Heart left ventricle (tissue), 16 donors: ENCODE measurements around the gene CHID1. TPM values are rescaled to one million over a fixed set of nuclear protein-coding genes. Genes with fewer than 3 reads are reported as not detected.

ENCODE experiments used
- ATAC-seq, 4 donors: fragments of 200-7000 bp; cut with Tn5 transposase; one replicate each; pipeline ENCODE4 v1.9.1; 2020 to 2022; ENCODE audit warnings: moderate library complexity in 4 of 4, mild to moderate bottlenecking in 3 of 4, moderate number of reproducible peaks in 1 of 4
- DNase-seq, 5 donors: peaks; one replicate each; pipeline ENCODE4 v3.0.0-alpha.2; 2020
- H3K27ac ChIP-seq, 12 donors: fragments of 200-600 bp; sonication (generic) in 4 of 12; one replicate each; pipeline versions ENCODE4 v1.5.0 to v1.8.0; 2016 to 2022; ENCODE audit warnings: mild to moderate bottlenecking in 2 of 12
- H3K27me3 ChIP-seq, 9 donors: fragments of 200-600 bp; sonication (generic) in 2 of 9; one replicate each; pipeline versions ENCODE4 v1.5.1 to v1.8.0; 2016 to 2022; ENCODE audit warnings: mild to moderate bottlenecking in 3 of 9
- H3K36me3 ChIP-seq, 9 donors: fragments of 200-600 bp; sonication (generic) in 2 of 9; one replicate each; pipeline versions ENCODE4 v1.5.0 to v1.8.0; 2018 to 2022; ENCODE audit warnings: mild to moderate bottlenecking in 2 of 9
- H3K4me1 ChIP-seq, 12 donors: fragments of 200-600 bp; sonication (generic) in 4 of 12; one replicate each; pipeline versions ENCODE4 v1.5.0 to v1.8.0; 2016 to 2022; ENCODE audit warnings: mild to moderate bottlenecking in 3 of 12
- H3K4me3 ChIP-seq, 12 donors: fragments of 200-600 bp; sonication (generic) in 4 of 12; one replicate each; pipeline versions ENCODE4 v1.5.0 to v1.8.0; 2017 to 2022; ENCODE audit warnings: mild to moderate bottlenecking in 9 of 12, moderate library complexity in 4 of 12
- H3K9me3 ChIP-seq, 12 donors: fragments of 200-600 bp; sonication (generic) in 4 of 12; one replicate each; pipeline versions ENCODE4 v1.5.0 to v1.8.0; 2016 to 2022; ENCODE audit warnings: mild to moderate bottlenecking in 1 of 12
- POLR2A ChIP-seq, 2 donors: fragments of 450-650 bp; IDR thresholded peaks; one replicate each; pipeline ENCODE4 v1.6.1; 2017; ENCODE audit warnings: antibody characterized with exemption in 2 of 2, mild to moderate bottlenecking in 2 of 2, moderate library complexity in 2 of 2
- WGBS, 4 donors: extraction: QIAGEN DNeasy Blood & Tissue Kit in 2 of 4; methylation state at CpG; one replicate each; pipeline versions ENCODE4 v1.1.5 to v1.1.7; 2013 to 2018; 5-methylcytosine and 5-hydroxymethylcytosine counted together
- intact Hi-C, 10 donors: fragments of 100-400 bp; cut with DNase I; formaldehyde crosslinking; loops; one replicate each; pipeline versions ENCODE4 v1.11.1 to v1.14.2; 2022
- polyA plus RNA-seq, 2 donors: library from polyadenylated mRNA; stranded (reverse); fragments of 200-250 nt; gene quantifications; one replicate each; pipeline ENCODE4 v1.2.3, GENCODE V29; 2013
- total RNA-seq, 9 donors: library from RNA; depleted of rRNA in 2 of 9; stranded (reverse); fragments of >200 nt in 2 of 9; fragmentation: NEBNext Ultra II Directional in 3 of 9; extraction: Animal tissue kit (Norgen Biotek cat#: 25700) in 3 of 9; gene quantifications; one replicate each; pipeline versions ENCODE4 v1.1.0 to v1.2.4, GENCODE V29; 2016 to 2023
- TF ChIP-seq, protein P1 (sequence below), 12 donors: fragments of 200-600 bp; sonication (generic) in 4 of 12; IDR thresholded peaks; one replicate each; pipeline versions ENCODE4 v1.5.0 to v1.8.0; 2018 to 2022; ENCODE audit warnings: antibody characterized with exemption in 12 of 12, mild to moderate bottlenecking in 5 of 12
- donor health status: ischemic (EF 13 %, LVEDD 7.1; RV severe dilation, severe dysfunction).
- donor health status: healthy with polysubstance abuse.
- donor health status: DM: no; HTN: yes; CAD: no.
- donor health status: DM: no; HTN: no; CAD: no.
- donor health status: ischemic (EF 25% LVEDD 6.9; RV normal size, moderate dysfunction).
- donor health status: ischemic (EF 25% LVEDD 5.7; RV mildly dilated, moderate dysfunction).
- donor health status: healthy.
- donor health status: DM: yes; HTN: yes; CAD: no.
- donor health status: ischemic (EF 35%, LVEDD 5.7; RV mildly dilated, moderate dysfunction).
- donor health status: nonischemic (EF 11% LVEDD 7.7; RV severe dilation, severe dysfunction).
- donor health status: DM: yes; HTN: yes; CAD: no.
- donor health status: PGD.
- donor health status: ischemic (EF 29% LVEDD 5.4; RV normal size, mild dysfunction).
- donor health status: nonischemic (EF 23%, LVEDD 6.1; RV moderate dilation, normal function).

CHID1 gene
- total and polyA plus RNA-seq, 11 donors, result 30.8 to 87.7 (median 55.3) TPM

- no peaks in the 10 kb centered on the region for H3K27me3 ChIP-seq
- DNase-seq (peak in 1 of 5 donors; percentile 25), ATAC-seq (no peak)
- 93 to 95% (median 95%) methylated on average over 16 to 31 of the region's 31 CpGs for WGBS, 4 donors
- TF ChIP-seq POLR2A (IDR thresholded peaks at IDR 0.05), result no peak
- TF ChIP-seq, protein P1, sequence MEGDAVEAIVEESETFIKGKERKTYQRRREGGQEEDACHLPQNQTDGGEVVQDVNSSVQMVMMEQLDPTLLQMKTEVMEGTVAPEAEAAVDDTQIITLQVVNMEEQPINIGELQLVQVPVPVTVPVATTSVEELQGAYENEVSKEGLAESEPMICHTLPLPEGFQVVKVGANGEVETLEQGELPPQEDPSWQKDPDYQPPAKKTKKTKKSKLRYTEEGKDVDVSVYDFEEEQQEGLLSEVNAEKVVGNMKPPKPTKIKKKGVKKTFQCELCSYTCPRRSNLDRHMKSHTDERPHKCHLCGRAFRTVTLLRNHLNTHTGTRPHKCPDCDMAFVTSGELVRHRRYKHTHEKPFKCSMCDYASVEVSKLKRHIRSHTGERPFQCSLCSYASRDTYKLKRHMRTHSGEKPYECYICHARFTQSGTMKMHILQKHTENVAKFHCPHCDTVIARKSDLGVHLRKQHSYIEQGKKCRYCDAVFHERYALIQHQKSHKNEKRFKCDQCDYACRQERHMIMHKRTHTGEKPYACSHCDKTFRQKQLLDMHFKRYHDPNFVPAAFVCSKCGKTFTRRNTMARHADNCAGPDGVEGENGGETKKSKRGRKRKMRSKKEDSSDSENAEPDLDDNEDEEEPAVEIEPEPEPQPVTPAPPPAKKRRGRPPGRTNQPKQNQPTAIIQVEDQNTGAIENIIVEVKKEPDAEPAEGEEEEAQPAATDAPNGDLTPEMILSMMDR (IDR thresholded peaks at IDR 0.05), result no peak
- H3K4me1 ChIP-seq, result peaks cover 4 to 24% (median 12%) of the 10 kb centered on the region in 12 donors
- H3K4me3 ChIP-seq, result no peak overlapping the region
- intact Hi-C loops, result no loop called here
- H3K27ac ChIP-seq, result no peak overlapping the region
- H3K9me3 ChIP-seq, result no peaks in the 10 kb centered on the region
- peaks cover 0 to 56% (median 39%) of the 10 kb centered on the region in 9 donors for H3K36me3 ChIP-seq
Observed at GRCh38 chr11:863910-864827, 46.4 kb downstream of the CHID1 start.

GRCh38 chr11:863023-863909 is 47.3 kb downstream of the CHID1 start:
- 86 to 88% (median 88%) methylated on average over 17 to 24 of the region's 24 CpGs for WGBS, 4 donors
- H3K9me3 ChIP-seq, result no peaks in the 10 kb centered on the region
- DNase-seq (no peak), ATAC-seq (no peak)
- peaks cover 4 to 24% (median 12%) of the 10 kb centered on the region in 12 donors for H3K4me1 ChIP-seq
- intact Hi-C loops, result no loop called here
- H3K27ac ChIP-seq, result no peak overlapping the region
- no peaks in the 10 kb centered on the region for H3K27me3 ChIP-seq
- TF ChIP-seq, protein P1 (IDR thresholded peaks at IDR 0.05), result no peak
- no peak for TF ChIP-seq POLR2A (IDR thresholded peaks at IDR 0.05)
- H3K4me3 ChIP-seq, result no peak overlapping the region
- H3K36me3 ChIP-seq, result peaks cover 0 to 49% (median 36%) of the 10 kb centered on the region in 9 donors

DNA sequence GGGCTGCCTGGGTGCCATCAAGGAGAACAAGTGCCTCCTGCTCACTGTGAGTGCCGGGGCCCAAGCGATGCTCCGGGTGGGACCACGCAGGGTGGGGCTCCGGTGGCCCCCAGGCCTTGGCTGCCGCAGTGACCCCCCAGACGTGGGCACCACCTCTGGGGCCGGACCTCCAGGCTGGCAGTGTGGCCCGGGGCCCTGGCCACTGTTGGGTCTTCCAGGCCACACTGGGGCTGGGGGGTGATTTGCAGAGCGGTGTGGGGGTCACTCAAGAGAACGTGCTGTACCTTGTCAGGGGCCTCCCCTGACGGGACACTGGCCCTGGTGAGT is 48.0 kb downstream of the CHID1 start:
- H3K27ac ChIP-seq, result no peak overlapping the region

More for the DNA sequence above, 48.0 kb downstream of the CHID1 start:
- Histone ChIP-seq H3K27me3 (no peaks in the 10 kb centered on the region), H3K36me3 (peaks cover 0 to 46% (median 35%) of the 10 kb centered on the region in 9 donors), H3K4me1 (peaks cover 4 to 25% (median 12%) of the 10 kb centered on the region in 12 donors), H3K9me3 (no peaks in the 10 kb centered on the region), H3K4me3 (no peak overlapping the region)
- intact Hi-C loops, result no loop called here
- ATAC-seq, result no peak
- 76 to 85% (median 80%) methylated on average over 1 to 12 of the region's 12 CpGs for WGBS, 4 donors
- no peak for DNase-seq
- TF ChIP-seq, protein P1 (IDR thresholded peaks at IDR 0.05), result no peak
- no peak for TF ChIP-seq POLR2A (IDR thresholded peaks at IDR 0.05)
